Measurements from ENCODE around the gene PSMC2. TPM values are rescaled to one million over a fixed set of nuclear protein-coding genes. Genes with fewer than 3 reads are reported as not detected.

The PSMC2 gene
- total RNA-seq, 1 donor from 2014 or later: 128 TPM

- Histone ChIP-seq H3K4me2 (no peak overlapping the region), H3K36me3 (no peaks in the 10 kb centered on the region), H3K27ac (no peak overlapping the region), H2AFZ (replicated peaks) (no peak overlapping the region), H3K4me1 (peaks cover 5% of the 10 kb centered on the region), H3K4me3 (no peak overlapping the region), H3K9me3 (ENCODE audit: low read depth) (no peaks in the 10 kb centered on the region), H3F3A (ENCODE audit: low read depth) (no peaks in the 10 kb centered on the region), H3K9ac (no peak overlapping the region), H3K79me2 (ENCODE audit: low read depth) (no peaks in the 10 kb centered on the region), H3K27me3 (no peaks in the 10 kb centered on the region), H4K20me1 (ENCODE audit: low read depth) (no peaks in the 10 kb centered on the region)
- Mint-ChIP-seq H3K27ac (no peak overlapping the region), H3K4me3 (no peak overlapping the region), H3K9me3 (no peaks in the 10 kb centered on the region), H3K27me3 (ENCODE audit: insufficient read depth, low read depth) (no peaks in the 10 kb centered on the region), H3K36me3 (no peaks in the 10 kb centered on the region), H3K4me1 (no peaks in the 10 kb centered on the region)
- no peak for DNase-seq (ENCODE audit: low spot score)
- TF ChIP-seq EZH2phosphoT487 (IDR thresholded peaks at IDR 0.05) (no peak), CTCF (IDR thresholded peaks at IDR 0.05) (no peak), EZH2 (IDR thresholded peaks at IDR 0.05) (no peak)
These were observed 64.7 kb downstream of the PSMC2 start for GRCh38 chr7:103412151-103412550.

- no peak overlapping the region for H3K27ac Mint-ChIP-seq
- Histone ChIP-seq H3K4me3 (no peak overlapping the region), H3K27ac (no peak overlapping the region), H4K20me1 (ENCODE audit: low read depth) (no peaks in the 10 kb centered on the region), H3K79me2 (ENCODE audit: low read depth) (no peaks in the 10 kb centered on the region), H3K4me2 (no peak overlapping the region), H2AFZ (replicated peaks) (no peak overlapping the region), H3K9ac (no peak overlapping the region), H3K4me1 (peaks cover 5% of the 10 kb centered on the region), H3K36me3 (no peaks in the 10 kb centered on the region), H3F3A (ENCODE audit: low read depth) (no peaks in the 10 kb centered on the region), H3K27me3 (no peaks in the 10 kb centered on the region), H3K9me3 (ENCODE audit: low read depth) (no peaks in the 10 kb centered on the region)
- H3K9me3 Mint-ChIP-seq: no peaks in the 10 kb centered on the region
- no peaks in the 10 kb centered on the region for H3K36me3 Mint-ChIP-seq
- DNase-seq (ENCODE audit: low spot score): no peak
- H3K4me3 Mint-ChIP-seq: no peak overlapping the region
- no peak for TF ChIP-seq CTCF (IDR thresholded peaks at IDR 0.05)
- no peak for TF ChIP-seq EZH2 (IDR thresholded peaks at IDR 0.05)
- TF ChIP-seq EZH2phosphoT487 (IDR thresholded peaks at IDR 0.05): no peak
- no peaks in the 10 kb centered on the region for H3K27me3 Mint-ChIP-seq (ENCODE audit: insufficient read depth, low read depth)
- no peaks in the 10 kb centered on the region for H3K4me1 Mint-ChIP-seq
These were observed 66.0 kb downstream of the PSMC2 start for GRCh38 chr7:103413407-103413806.

GRCh38 chr7:103418241-103418640 lies 70.8 kb downstream of the PSMC2 start:
- Histone ChIP-seq H2AFZ (replicated peaks) (no peak overlapping the region), H3K4me2 (no peak overlapping the region), H4K20me1 (ENCODE audit: low read depth) (no peaks in the 10 kb centered on the region), H3K36me3 (no peaks in the 10 kb centered on the region), H3K27me3 (no peaks in the 10 kb centered on the region), H3K4me3 (no peak overlapping the region), H3F3A (ENCODE audit: low read depth) (no peaks in the 10 kb centered on the region), H3K9me3 (ENCODE audit: low read depth) (no peaks in the 10 kb centered on the region), H3K9ac (no peak overlapping the region), H3K4me1 (peaks cover 5% of the 10 kb centered on the region), H3K27ac (no peak overlapping the region), H3K79me2 (ENCODE audit: low read depth) (no peaks in the 10 kb centered on the region)
- Mint-ChIP-seq H3K4me1 (no peaks in the 10 kb centered on the region), H3K36me3 (no peaks in the 10 kb centered on the region), H3K27ac (no peak overlapping the region), H3K4me3 (no peak overlapping the region), H3K9me3 (no peaks in the 10 kb centered on the region), H3K27me3 (ENCODE audit: insufficient read depth, low read depth) (peaks cover 2% of the 10 kb centered on the region)
- TF ChIP-seq EZH2phosphoT487 (IDR thresholded peaks at IDR 0.05) (no peak), EZH2 (IDR thresholded peaks at IDR 0.05) (no peak), CTCF (IDR thresholded peaks at IDR 0.05) (no peak)
- DNase-seq (ENCODE audit: low spot score): no peak

Small RNA genes lying within 50 kb of the gene (small RNA-seq; reads per million reads assigned to genes)
- 0.07 reads per million for gene RPS29P16

Other genes with a start within 250 kb of the PSMC2 start
- 13.3 and 14.6 TPM in 2 replicates for gene NAPEPLD, start 198.5 kb upstream of the PSMC2 start, total RNA-seq (ENCODE audit: low replicate concordance)
- gene PMPCB, start 50.2 kb upstream of the PSMC2 start, total RNA-seq (ENCODE audit: low replicate concordance): 103 and 164 TPM in 2 replicates
- gene DNAJC2, start 2.9 kb upstream of the PSMC2 start, total RNA-seq (ENCODE audit: low replicate concordance): 27.2 and 41.0 TPM in 2 replicates
- gene SLC26A5, start 98.6 kb downstream of the PSMC2 start, total RNA-seq (ENCODE audit: low replicate concordance): not detected in 2 replicates

All from neural progenitor cell (in vitro differentiated cells).